ENCODE results near the gene ABLIM1. TPM values are rescaled to one million over a fixed set of nuclear protein-coding genes. Genes with fewer than 3 reads are reported as not detected.

The ABLIM1 gene
- total RNA-seq, 1 experiment from 2014 or later, result 62.1 TPM

- TF ChIP-seq FOXP1 (CRISPR knock-in tag; IDR thresholded peaks at IDR 0.05; ENCODE audit: borderline replicate concordance) (no peak), ATF3 (CRISPR knock-in tag; conservative IDR thresholded peaks at IDR 0.05) (no peak)
These were observed 159.0 kb downstream of the ABLIM1 start (continued) for GRCh38 chr10:114499116-114499515.

GRCh38 chr10:114498413-114499111 lies 159.5 kb downstream of the ABLIM1 start:
- DNase-seq (ENCODE audit: low spot score), result no peak
- ATAC-seq, result no peak
- Mint-ChIP-seq H3K36me3 (peaks cover 5% of the 10 kb centered on the region), H3K4me3 (no peak overlapping the region), H3K27me3 (ENCODE audit: low read depth) (no peaks in the 10 kb centered on the region), H3K9me3 (peaks cover 3% of the 10 kb centered on the region; the same call in 1 of the 2 replicates), H3K4me1 (peaks cover 4% of the 10 kb centered on the region), H3K27ac (0 out of 2 replicates have a peak overlapping the region, but pooled peaks have one; percentile 10)
- CTCF ChIA-PET, result interaction anchor here (1.8 kb wide), 1 partner anchor 48 kb away, joined by 6 read pairs; no protein-coding TSS in a partner anchor
- POLR2A ChIA-PET, result interaction anchor here (0.8 kb wide), 1 partner anchor 25 kb away, joined by 3 read pairs; no protein-coding TSS in a partner anchor
- TF ChIP-seq NFYB (CRISPR knock-in tag; conservative IDR thresholded peaks at IDR 0.05; ENCODE audit: low read depth), result no peak
- no peak for TF ChIP-seq SMAD3 (CRISPR knock-in tag; IDR thresholded peaks at IDR 0.05; ENCODE audit: borderline replicate concordance)
- no peak for TF ChIP-seq ESRRA (CRISPR knock-in tag; IDR thresholded peaks at IDR 0.05; ENCODE audit: borderline replicate concordance)
- no peak for TF ChIP-seq E2F4 (CRISPR knock-in tag; IDR thresholded peaks at IDR 0.05; ENCODE audit: borderline replicate concordance, low read depth)
- TF ChIP-seq E2F1 (CRISPR knock-in tag; IDR thresholded peaks at IDR 0.05), result no peak
- TF ChIP-seq PRRX2 (CRISPR knock-in tag; IDR thresholded peaks at IDR 0.05), result no peak
- no peak for TF ChIP-seq NR1H2 (CRISPR knock-in tag; IDR thresholded peaks at IDR 0.05)
- TF ChIP-seq PREB (CRISPR knock-in tag; IDR thresholded peaks at IDR 0.05; ENCODE audit: borderline replicate concordance), result no peak
- TF ChIP-seq SP1 (CRISPR knock-in tag; conservative IDR thresholded peaks at IDR 0.05), result no peak
- no peak for TF ChIP-seq E2F5 (CRISPR knock-in tag; IDR thresholded peaks at IDR 0.05)
- TF ChIP-seq CDX4 (CRISPR knock-in tag; IDR thresholded peaks at IDR 0.05; ENCODE audit: borderline replicate concordance), result no peak
- TF ChIP-seq ZNF425 (CRISPR knock-in tag; conservative IDR thresholded peaks at IDR 0.05), result no peak
- no peak for TF ChIP-seq GTF2I (CRISPR knock-in tag; conservative IDR thresholded peaks at IDR 0.05)
- TF ChIP-seq NFE2L1 (CRISPR knock-in tag; IDR thresholded peaks at IDR 0.05), result no peak
